ENCODE measurements around the gene SOX2.
A peak's percentile ranks its signal among the peaks of the same experiment; 100 is the strongest.

SOX2 gene

DNA sequence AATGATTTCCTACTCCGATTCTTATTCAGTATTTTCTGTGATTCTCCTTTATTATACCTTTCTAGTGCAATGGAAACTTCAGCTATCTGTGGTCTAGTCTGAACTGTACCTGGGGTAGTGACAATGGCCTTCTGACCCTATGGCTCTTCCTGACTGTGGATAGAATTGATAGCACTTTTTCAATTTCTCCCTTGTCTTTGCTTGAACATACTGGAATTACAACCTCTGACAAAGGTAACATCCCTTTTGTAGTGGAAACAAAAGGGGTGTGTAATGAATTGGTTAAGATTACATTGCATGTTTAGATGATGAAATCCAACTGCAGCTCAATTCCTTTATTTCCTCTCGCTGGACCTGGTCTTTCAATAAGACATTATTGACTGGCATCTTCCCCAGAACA, 21.0 kb upstream of the SOX2 start:
- no peaks in the 10 kb centered on the region for H3K9me3 ChIP-seq
- peaks cover 0 to 10% of the 10 kb centered on the region in 2 donors for H3K27me3 ChIP-seq
- no peak for DNase-seq
- no peak overlapping the region for H3K4me3 ChIP-seq
- intact Hi-C loops (cut with DNase I; ENCODE audit: low total_unique reads) = no loop called here
- TF ChIP-seq, protein P1, sequence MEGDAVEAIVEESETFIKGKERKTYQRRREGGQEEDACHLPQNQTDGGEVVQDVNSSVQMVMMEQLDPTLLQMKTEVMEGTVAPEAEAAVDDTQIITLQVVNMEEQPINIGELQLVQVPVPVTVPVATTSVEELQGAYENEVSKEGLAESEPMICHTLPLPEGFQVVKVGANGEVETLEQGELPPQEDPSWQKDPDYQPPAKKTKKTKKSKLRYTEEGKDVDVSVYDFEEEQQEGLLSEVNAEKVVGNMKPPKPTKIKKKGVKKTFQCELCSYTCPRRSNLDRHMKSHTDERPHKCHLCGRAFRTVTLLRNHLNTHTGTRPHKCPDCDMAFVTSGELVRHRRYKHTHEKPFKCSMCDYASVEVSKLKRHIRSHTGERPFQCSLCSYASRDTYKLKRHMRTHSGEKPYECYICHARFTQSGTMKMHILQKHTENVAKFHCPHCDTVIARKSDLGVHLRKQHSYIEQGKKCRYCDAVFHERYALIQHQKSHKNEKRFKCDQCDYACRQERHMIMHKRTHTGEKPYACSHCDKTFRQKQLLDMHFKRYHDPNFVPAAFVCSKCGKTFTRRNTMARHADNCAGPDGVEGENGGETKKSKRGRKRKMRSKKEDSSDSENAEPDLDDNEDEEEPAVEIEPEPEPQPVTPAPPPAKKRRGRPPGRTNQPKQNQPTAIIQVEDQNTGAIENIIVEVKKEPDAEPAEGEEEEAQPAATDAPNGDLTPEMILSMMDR (IDR thresholded peaks at IDR 0.05) = no peak
- H3K4me1 ChIP-seq = peaks cover 0 to 7% (median 7%) of the 10 kb centered on the region in 4 donors
- no peaks in the 10 kb centered on the region for H3K36me3 ChIP-seq
- H3K27ac ChIP-seq = no peak overlapping the region

DNA sequence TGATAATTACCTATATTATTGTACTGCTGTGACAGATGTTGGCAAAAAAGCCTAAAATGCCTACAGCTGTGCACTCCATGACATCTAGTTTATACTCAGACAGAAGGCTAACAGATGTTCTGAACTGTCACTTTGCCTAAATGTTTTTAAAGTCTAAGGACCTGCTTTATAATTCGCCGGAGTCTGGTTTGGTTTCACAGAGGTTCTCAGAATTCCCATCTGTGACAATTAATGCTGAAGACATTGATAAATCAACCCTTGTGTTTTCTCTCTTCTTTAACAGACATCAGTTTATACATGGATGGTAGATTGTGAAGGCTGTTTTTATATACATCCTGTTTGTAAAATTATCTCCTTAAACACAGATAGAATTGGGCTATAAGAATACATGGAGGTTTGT, 19.8 kb upstream of the SOX2 start:
- TF ChIP-seq, protein P1 (IDR thresholded peaks at IDR 0.05) = no peak

DNA sequence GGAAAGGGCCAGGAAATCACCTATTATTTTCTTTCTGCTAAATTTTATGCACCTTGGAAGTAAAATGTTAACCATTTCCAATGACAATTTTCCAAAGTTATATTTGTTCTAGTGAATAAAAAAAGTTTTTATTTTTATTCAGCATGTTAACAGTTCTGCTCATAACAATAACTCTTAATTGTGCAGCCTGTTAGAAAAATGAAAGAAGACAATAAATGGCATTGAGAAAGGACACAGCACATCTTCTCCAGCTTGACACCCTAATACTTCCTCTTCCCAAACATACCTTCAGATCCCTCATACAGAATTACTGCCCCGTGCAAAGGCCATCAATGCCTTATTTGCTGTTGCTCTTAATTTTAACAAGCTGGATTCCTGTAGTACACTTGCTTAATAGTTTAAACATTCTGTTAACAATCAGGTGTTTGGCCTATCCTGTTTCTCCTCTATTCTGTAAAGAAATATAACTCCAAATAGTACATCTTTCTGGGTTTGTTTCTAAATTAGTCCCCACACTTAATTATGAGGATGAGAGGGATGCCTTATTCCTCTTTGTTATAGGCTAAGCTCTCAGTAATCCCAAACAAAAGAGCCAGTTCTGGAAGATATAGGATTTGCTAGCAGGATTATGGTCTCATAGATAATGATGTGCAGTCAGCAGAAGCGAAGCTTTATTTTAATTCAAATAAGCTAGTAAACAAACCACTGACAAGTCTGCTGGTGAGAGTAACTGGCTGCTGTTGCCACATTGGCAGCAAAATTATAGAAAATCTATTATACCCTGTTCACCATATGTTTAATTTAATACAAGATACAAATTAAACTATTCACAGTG, 19.2 kb upstream of the SOX2 start:
- DNase-seq = no peak
- no peaks in the 10 kb centered on the region for H3K36me3 ChIP-seq
- H3K4me3 ChIP-seq = no peak overlapping the region
- H3K27ac ChIP-seq = no peak overlapping the region
- intact Hi-C loops (cut with DNase I; ENCODE audit: low total_unique reads) = no loop called here
- peaks cover 0 to 28% of the 10 kb centered on the region in 2 donors for H3K27me3 ChIP-seq
- TF ChIP-seq, protein P1 (IDR thresholded peaks at IDR 0.05) = no peak
- H3K9me3 ChIP-seq = no peaks in the 10 kb centered on the region
- H3K4me1 ChIP-seq = peaks cover 0 to 16% (median 14%) of the 10 kb centered on the region in 4 donors

More for the DNA sequence above, 19.8 kb upstream of the SOX2 start:
- intact Hi-C loops (cut with DNase I; ENCODE audit: low total_unique reads) = no loop called here
- no peaks in the 10 kb centered on the region for H3K36me3 ChIP-seq
- peaks cover 0 to 16% (median 14%) of the 10 kb centered on the region in 4 donors for H3K4me1 ChIP-seq
- no peaks in the 10 kb centered on the region for H3K9me3 ChIP-seq
- no peak overlapping the region for H3K27ac ChIP-seq
- no peak for DNase-seq
- H3K4me3 ChIP-seq = no peak overlapping the region
- H3K27me3 ChIP-seq = peaks cover 0 to 21% of the 10 kb centered on the region in 2 donors

DNA sequence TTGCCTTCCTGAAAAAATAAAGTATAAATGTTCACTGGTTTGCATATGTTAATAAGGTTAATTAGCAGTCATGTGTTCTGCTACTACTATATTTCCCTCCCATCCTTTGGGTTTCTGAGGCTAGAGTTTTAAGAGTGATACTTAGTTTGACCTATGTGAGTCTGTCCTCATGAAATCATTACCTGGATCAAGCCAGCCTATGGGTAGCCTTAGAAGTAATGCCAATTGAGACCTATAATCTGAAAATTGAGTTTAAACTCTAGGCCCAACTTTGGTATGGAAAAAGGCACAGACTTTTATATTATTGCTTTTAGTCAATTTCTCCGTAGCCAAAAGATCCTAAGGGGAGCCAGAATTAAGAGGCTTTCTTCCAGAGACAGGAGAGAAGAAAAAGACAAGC, 18.4 kb upstream of the SOX2 start:
- intact Hi-C loops (cut with DNase I; ENCODE audit: low total_unique reads) = no loop called here

DNA sequence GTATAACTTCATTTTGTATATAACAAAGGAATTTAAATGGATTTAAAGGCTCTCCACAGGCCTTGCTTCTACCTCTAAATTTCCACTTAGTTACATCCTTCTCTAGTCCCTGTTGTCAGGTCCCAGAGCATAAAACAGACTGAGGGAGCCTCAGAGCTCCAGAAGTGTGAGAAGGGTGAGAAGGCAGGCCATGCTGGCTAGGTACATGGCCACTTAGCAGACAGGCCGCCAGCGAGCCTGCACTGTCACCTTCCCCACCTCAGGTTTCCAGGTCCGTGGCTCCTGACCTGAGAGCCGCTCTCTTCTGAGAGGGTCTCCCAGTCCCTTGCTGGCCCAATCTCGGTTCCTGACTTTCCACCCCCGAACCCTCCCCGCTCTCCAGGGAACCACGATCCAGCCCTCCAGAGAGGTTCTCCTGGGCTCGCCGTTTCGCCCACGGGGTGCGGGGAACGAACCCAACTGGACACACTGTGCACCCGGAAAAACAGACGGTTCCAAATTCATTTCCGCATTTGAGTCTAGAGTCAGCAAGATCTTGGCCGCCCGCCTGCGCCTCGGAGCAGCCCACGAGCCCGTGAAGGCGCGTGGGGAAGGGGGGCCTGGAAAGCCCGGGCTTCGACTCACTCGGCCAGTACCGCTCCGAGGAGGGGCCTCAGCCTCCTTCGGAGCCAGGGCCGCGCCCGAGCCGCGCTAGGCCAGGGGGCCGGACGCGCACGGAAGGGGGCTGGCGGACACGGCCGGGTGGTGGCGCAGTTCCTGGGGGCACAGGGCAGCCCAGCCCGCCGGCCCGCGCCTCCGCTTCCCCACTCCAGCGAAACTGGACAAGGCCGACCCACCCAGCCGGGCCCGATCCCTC, 16.7 kb upstream of the SOX2 start:
- Histone ChIP-seq H3K4me3 (peak overlapping the region; percentile 38 to 52), H3K4me1 (peaks cover 0 to 16% (median 14%) of the 10 kb centered on the region in 4 donors), H3K27ac (no peak overlapping the region), H3K27me3 (peaks cover 0 to 53% of the 10 kb centered on the region in 2 donors), H3K36me3 (no peaks in the 10 kb centered on the region), H3K9me3 (no peaks in the 10 kb centered on the region)
- intact Hi-C loops (cut with DNase I; ENCODE audit: low total_unique reads) = no loop called here
- TF ChIP-seq, protein P1 (IDR thresholded peaks at IDR 0.05) = peak in 1 of 2 experiments; percentile 10
- peak in 1 of 2 donors; percentile 53 for DNase-seq

More for the DNA sequence above, 18.4 kb upstream of the SOX2 start:
- H3K4me1 ChIP-seq = peaks cover 0 to 16% (median 14%) of the 10 kb centered on the region in 4 donors
- no peaks in the 10 kb centered on the region for H3K36me3 ChIP-seq
- DNase-seq = no peak
- TF ChIP-seq, protein P1 (IDR thresholded peaks at IDR 0.05) = no peak
- peaks cover 0 to 35% of the 10 kb centered on the region in 2 donors for H3K27me3 ChIP-seq
- H3K9me3 ChIP-seq = no peaks in the 10 kb centered on the region
- H3K4me3 ChIP-seq = no peak overlapping the region
- no peak overlapping the region for H3K27ac ChIP-seq

Data from tibial artery (tissue), 4 donors.